HFF-Myc (cell line): Measurements from ENCODE around the gene CAPN3.

ENCODE experiments used
- DNase-seq: peaks from one replicate; pipeline ENCODE4 v3.0.0-alpha.2; 2011; ENCODE audit warnings: low read depth; ENCODE audit errors: extremely low read depth
- H3K4me3 ChIP-seq: replicated peaks from 2 replicates; pipeline ENCODE4 v1.5.1; 2011; ENCODE audit warnings: low read depth, mild to moderate bottlenecking, control low read depth, low read length
- TF ChIP-seq, protein P1 (sequence below): IDR thresholded peaks from 2 replicates; pipeline ENCODE4 v1.5.1; 2012; ENCODE audit warnings: mild to moderate bottlenecking, low read depth, low read length, control low read depth; ENCODE audit errors: missing control alignments

The CAPN3 gene

GRCh38 chr15:42343596-42344232 is 15.6 kb upstream of the CAPN3 start:
- H3K4me3 ChIP-seq, result no peak overlapping the region
- TF ChIP-seq, protein P1, sequence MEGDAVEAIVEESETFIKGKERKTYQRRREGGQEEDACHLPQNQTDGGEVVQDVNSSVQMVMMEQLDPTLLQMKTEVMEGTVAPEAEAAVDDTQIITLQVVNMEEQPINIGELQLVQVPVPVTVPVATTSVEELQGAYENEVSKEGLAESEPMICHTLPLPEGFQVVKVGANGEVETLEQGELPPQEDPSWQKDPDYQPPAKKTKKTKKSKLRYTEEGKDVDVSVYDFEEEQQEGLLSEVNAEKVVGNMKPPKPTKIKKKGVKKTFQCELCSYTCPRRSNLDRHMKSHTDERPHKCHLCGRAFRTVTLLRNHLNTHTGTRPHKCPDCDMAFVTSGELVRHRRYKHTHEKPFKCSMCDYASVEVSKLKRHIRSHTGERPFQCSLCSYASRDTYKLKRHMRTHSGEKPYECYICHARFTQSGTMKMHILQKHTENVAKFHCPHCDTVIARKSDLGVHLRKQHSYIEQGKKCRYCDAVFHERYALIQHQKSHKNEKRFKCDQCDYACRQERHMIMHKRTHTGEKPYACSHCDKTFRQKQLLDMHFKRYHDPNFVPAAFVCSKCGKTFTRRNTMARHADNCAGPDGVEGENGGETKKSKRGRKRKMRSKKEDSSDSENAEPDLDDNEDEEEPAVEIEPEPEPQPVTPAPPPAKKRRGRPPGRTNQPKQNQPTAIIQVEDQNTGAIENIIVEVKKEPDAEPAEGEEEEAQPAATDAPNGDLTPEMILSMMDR, result no peak
- DNase-seq, result no peak

DNA sequence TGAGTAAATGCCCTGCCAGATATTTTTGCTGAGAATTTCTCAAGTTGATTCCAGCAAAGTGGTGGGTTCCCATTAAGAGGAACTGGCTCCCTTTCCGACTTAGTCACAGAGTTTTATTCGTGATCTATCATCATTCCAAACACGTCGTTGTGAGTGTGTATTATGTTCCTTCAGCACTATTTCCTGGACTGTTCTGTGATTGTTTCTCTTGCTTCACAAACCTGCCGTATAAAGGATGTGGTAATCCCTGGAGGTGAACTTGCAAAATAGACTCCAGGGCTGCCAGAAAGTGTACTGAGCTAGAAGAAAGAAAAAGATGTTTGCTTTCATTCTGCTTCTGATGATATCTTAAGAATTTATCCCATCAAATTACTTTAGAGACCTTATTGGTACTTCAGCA is 14.5 kb upstream of the CAPN3 start:
- H3K4me3 ChIP-seq, result no peak overlapping the region
- DNase-seq, result no peak
- TF ChIP-seq, protein P1, result no peak

DNA sequence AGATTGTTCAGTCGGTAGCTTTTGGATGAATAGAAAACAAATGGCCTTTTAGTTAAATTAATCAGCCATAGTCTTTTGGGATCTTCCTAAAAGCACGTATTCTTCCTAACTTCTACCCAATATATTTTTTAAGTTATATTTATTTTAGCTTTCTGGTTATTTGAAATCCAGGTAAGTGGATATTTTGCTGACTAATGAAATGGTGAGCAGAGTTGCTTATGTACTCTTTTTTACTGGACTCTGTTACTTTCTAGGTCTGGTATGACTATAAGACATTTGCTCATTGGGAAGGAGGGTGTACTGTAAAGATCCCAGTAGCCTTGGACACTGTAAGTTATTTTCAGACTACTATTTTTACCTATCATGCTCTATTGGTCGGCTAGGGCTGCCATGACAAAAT is 13.8 kb upstream of the CAPN3 start:
- no peak for DNase-seq
- TF ChIP-seq, protein P1, result no peak
- no peak overlapping the region for H3K4me3 ChIP-seq

- TF ChIP-seq, protein P1, result no peak
- H3K4me3 ChIP-seq, result no peak overlapping the region
- DNase-seq, result no peak
Measured at GRCh38 chr15:42348083-42348482, 11.2 kb upstream of the CAPN3 start.

GRCh38 chr15:42349186-42349585 is 10.1 kb upstream of the CAPN3 start:
- no peak for DNase-seq
- no peak overlapping the region for H3K4me3 ChIP-seq
- TF ChIP-seq, protein P1, result no peak

DNA sequence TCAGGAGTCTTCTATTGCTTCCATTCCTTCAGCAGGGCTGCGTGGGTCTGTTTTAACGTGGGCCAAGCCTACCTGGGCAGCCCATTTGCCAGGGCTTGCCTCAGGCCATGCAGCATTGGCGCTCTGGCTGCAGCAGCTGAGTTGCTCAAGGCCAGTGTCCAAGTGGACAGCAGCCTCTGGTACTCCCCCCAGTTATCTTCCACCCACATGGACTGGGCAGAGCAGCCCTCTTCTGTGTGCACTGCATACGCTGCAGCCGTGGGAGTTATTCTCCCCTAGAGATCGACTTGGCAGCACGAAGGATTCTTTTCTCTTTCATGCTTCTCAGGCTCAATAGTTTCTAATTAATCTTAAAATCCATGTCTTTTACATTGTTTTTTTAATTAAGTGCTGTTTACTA is 6.9 kb upstream of the CAPN3 start:
- H3K4me3 ChIP-seq, result no peak overlapping the region
- no peak for DNase-seq
- TF ChIP-seq, protein P1, result no peak

GRCh38 chr15:42353061-42353460 is 6.2 kb upstream of the CAPN3 start:
- TF ChIP-seq, protein P1, result no peak
- no peak overlapping the region for H3K4me3 ChIP-seq
- DNase-seq, result no peak
